Nephron (organoid): ENCODE measurements around the gene PEBP1.
"Not testable (repeated sequence)": the region's sequence is repeated elsewhere in the genome, so short reads cannot be mapped to it uniquely, and the experiment has no call there.

Experiments used
- H3K27ac Mint-ChIP-seq, 3 experiments: 2 replicates each; pipeline ENCODE4 v1.8.0; 2020; ENCODE audit warnings: mixed read lengths in 3 of 3, mild to moderate bottlenecking in 2 of 3, moderate library complexity in 1 of 3
- H3K27me3 Mint-ChIP-seq: 2 replicates; pipeline ENCODE4 v1.8.0; 2021; ENCODE audit warnings: low read depth, mild to moderate bottlenecking, moderate library complexity, mixed read lengths
- H3K36me3 Mint-ChIP-seq: 2 replicates; pipeline ENCODE4 v1.8.0; 2020; ENCODE audit warnings: low read depth, mixed read lengths
- H3K4me1 Mint-ChIP-seq: 2 replicates; pipeline ENCODE4 v1.8.0; 2020; ENCODE audit warnings: mixed read lengths
- H3K4me3 Mint-ChIP-seq, 3 experiments: 2 replicates each; pipeline ENCODE4 v1.8.0; 2020; ENCODE audit warnings: mild to moderate bottlenecking in 3 of 3, mixed read lengths in 3 of 3, moderate library complexity in 2 of 3
- H3K9me3 Mint-ChIP-seq: 2 replicates; pipeline ENCODE4 v1.8.0; 2020; ENCODE audit warnings: mixed read lengths
- CTCF ChIP-seq, 3 experiments: fragments of 200-600 bp; sonication (generic); IDR thresholded peaks; one replicate each; pipeline ENCODE4 v1.5.0; 2021; ENCODE audit warnings: antibody characterized with exemption in 3 of 3; ENCODE audit not compliant: unreplicated experiment in 3 of 3

PEBP1 gene

DNA sequence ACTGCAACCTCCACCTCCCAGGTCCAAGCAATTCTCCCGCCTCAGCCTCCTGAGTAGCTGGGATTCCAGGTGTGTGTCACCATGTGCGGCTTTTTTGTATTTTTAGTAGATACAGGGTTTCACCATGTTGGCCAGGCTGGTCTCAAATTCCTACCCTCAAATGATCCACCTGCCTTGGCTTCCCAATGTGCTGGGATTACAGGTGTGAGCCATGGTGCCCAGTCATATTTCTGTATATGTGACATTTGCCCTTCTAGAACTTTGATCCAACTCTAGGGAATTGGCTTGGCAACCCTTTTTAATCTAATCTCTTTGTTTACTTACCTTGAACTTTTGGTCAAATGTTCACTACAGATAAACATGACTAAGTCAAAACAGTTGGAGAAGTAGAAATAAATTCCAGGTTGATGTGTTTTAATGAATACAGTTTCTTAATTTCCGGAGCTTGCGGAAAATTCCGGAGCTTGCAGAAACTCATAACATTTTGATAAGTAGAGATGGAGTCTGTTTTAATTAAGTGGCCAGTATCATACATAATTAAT is 11.5 kb upstream of the PEBP1 start:
- Mint-ChIP-seq H3K36me3 (peaks cover 3% of the 10 kb centered on the region), H3K27me3 (no peaks in the 10 kb centered on the region), H3K4me1 (no peaks in the 10 kb centered on the region), H3K9me3 (peaks cover 5% of the 10 kb centered on the region), H3K27ac (no peak overlapping the region), H3K4me3 (no peak overlapping the region)
- TF ChIP-seq CTCF (IDR thresholded peaks at IDR 0.05; ENCODE audit: unreplicated experiment in 3 of 3): no peak

GRCh38 chr12:118125743-118126118 is 10.2 kb upstream of the PEBP1 start:
- Mint-ChIP-seq H3K27me3 (no peaks in the 10 kb centered on the region), H3K27ac (no peak overlapping the region), H3K9me3 (peaks cover 5% of the 10 kb centered on the region), H3K4me3 (no peak overlapping the region), H3K4me1 (no peaks in the 10 kb centered on the region), H3K36me3 (peaks cover 3% of the 10 kb centered on the region)
- no peak for TF ChIP-seq CTCF (IDR thresholded peaks at IDR 0.05; ENCODE audit: unreplicated experiment in 3 of 3)

DNA sequence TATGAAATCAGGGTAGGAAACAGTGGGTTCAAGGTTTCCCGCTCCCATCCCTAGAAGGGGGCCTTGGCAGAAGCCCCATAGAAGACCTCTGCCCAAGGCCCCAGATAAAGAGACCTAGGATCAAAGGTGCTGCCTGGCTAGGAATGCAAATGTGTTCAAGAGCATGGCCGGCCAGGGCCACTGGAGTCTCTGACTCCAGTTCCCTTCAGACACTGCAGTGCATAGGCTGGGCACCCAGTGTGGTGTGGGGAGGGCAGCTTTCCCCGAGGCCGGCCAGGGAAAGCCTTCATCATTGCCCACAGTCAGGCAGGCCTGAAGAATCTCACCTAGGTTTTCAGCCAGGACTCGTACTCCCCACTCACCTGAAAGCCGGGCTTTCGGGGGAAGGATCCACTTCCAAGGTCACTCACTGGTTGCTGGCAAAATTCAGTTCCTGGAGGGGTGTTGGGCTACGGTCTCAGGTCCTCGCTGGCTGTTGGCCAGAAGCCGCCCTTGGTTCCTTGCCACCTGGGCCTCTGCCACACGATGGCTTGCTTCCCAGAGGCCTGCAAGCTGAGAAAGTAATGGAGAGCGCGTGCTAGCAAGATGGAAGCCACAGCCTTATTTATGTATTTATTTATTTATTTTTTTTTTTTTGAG is 9.7 kb upstream of the PEBP1 start:
- no peaks in the 10 kb centered on the region for H3K27me3 Mint-ChIP-seq
- H3K4me1 Mint-ChIP-seq: no peaks in the 10 kb centered on the region
- H3K4me3 Mint-ChIP-seq: no peak overlapping the region
- H3K27ac Mint-ChIP-seq: no peak overlapping the region
- peaks cover 5% of the 10 kb centered on the region for H3K9me3 Mint-ChIP-seq
- H3K36me3 Mint-ChIP-seq: peaks cover 3% of the 10 kb centered on the region
- TF ChIP-seq CTCF (IDR thresholded peaks at IDR 0.05; ENCODE audit: unreplicated experiment in 3 of 3): no peak

- peaks cover 5% of the 10 kb centered on the region for H3K4me1 Mint-ChIP-seq
- peaks cover 5% of the 10 kb centered on the region for H3K9me3 Mint-ChIP-seq
- peaks cover 3% of the 10 kb centered on the region for H3K36me3 Mint-ChIP-seq
- H3K4me3 Mint-ChIP-seq: no peak overlapping the region
- no peak overlapping the region for H3K27ac Mint-ChIP-seq
- no peaks in the 10 kb centered on the region for H3K27me3 Mint-ChIP-seq
- no peak for TF ChIP-seq CTCF (IDR thresholded peaks at IDR 0.05; ENCODE audit: unreplicated experiment in 3 of 3)
Observed at GRCh38 chr12:118127867-118128266, 8.1 kb upstream of the PEBP1 start.

DNA sequence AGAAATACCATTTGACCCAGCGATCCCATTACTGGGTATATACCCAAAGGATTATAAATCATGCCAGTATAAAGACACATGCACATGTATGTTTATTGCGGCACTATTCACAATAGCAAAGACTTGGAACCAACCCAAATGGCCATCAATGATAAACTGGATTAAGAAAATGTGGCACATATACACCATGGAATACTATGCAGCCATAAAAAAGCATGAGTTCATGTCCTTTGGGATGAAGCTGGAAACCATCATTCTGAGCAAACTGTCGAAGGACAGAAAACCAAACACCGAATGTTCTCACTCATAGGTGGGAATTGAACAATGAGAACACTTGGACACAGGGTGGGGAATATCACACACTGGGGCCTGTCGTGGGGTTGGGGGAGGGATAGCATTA is 6.5 kb upstream of the PEBP1 start:
- not testable (repeated sequence) for H3K27ac Mint-ChIP-seq, H3K9me3 Mint-ChIP-seq, H3K36me3 Mint-ChIP-seq

DNA sequence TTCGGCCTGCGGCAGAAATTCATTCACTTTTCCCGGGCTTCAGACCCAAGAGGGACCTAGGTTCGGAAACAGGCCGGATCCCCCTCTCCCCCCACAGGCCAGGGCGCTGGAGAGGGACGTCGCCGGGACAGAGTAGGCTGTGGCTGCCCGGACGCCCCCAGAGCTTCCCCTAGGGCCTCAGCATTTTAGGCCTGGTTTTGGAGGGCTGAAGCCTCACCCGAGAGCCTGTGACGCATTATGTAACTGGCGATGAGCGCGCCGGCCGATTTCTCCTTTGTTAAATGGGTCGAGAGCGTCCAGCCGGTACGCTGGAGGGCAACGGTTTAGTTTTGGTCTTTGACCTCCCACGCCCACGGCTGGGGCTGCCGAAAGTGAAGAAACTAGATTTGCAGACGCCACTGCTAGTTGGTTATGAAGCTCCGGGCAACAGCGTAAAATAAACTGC is 657 bp downstream of the PEBP1 start:
- H3K4me1 Mint-ChIP-seq: peaks cover 16% of the 10 kb centered on the region

More for the DNA sequence above, 6.5 kb upstream of the PEBP1 start:
- not testable (repeated sequence) for H3K27me3 Mint-ChIP-seq, H3K4me3 Mint-ChIP-seq, H3K4me1 Mint-ChIP-seq

More for the DNA sequence above, 657 bp downstream of the PEBP1 start:
- Mint-ChIP-seq H3K4me3 (peak overlapping the region; percentile 94 to 98 (median 95)), H3K9me3 (no peaks in the 10 kb centered on the region), H3K27me3 (no peaks in the 10 kb centered on the region), H3K36me3 (peaks cover 29% of the 10 kb centered on the region), H3K27ac (peak overlapping the region; percentile 34 to 81 (median 46))
- TF ChIP-seq CTCF (IDR thresholded peaks at IDR 0.05; ENCODE audit: unreplicated experiment in 3 of 3): no peak
